Lung (tissue), 16 donors: ENCODE data around the gene TTC3. TPM values are rescaled to one million over a fixed set of nuclear protein-coding genes. Genes with fewer than 3 reads are reported as not detected.

Experiments used
- ATAC-seq: fragments of 200-7000 bp; cut with Tn5 transposase; one replicate; pipeline ENCODE4 v1.9.1; 2020; ENCODE audit warnings: moderate number of reproducible peaks; ENCODE audit not compliant: insufficient read depth, low FRiP score
- DNase-seq, 3 donors: peaks; one replicate each; pipeline ENCODE4 v3.0.0-alpha.2; 2013 to 2017
- H3K27ac ChIP-seq, 2 donors: one replicate each; pipeline ENCODE4 v1.5.1; 2013; ENCODE audit warnings: mild to moderate bottlenecking in 2 of 2, moderate library complexity in 2 of 2, control low read depth in 1 of 2, inconsistent platforms in 1 of 2, low read depth in 1 of 2, low read length in 1 of 2
- H3K27me3 ChIP-seq, 3 donors: one replicate each; pipeline ENCODE4 v1.5.1; 2013; ENCODE audit warnings: low read length in 2 of 3; ENCODE audit not compliant: control insufficient read depth in 3 of 3, insufficient read depth in 3 of 3
- H3K36me3 ChIP-seq, 4 donors: one replicate each; pipeline ENCODE4 v1.5.1; 2013; ENCODE audit warnings: low read length in 4 of 4, mild to moderate bottlenecking in 1 of 4, moderate library complexity in 1 of 4; ENCODE audit not compliant: control insufficient read depth in 4 of 4, insufficient read depth in 4 of 4
- H3K4me1 ChIP-seq, 5 donors: one replicate each; pipeline ENCODE4 v1.5.1; 2013; ENCODE audit warnings: low read length in 5 of 5, mild to moderate bottlenecking in 2 of 5, moderate library complexity in 1 of 5; ENCODE audit not compliant: control insufficient read depth in 5 of 5, insufficient read depth in 5 of 5
- H3K4me3 ChIP-seq: one replicate; pipeline ENCODE4 v1.5.1; 2013; ENCODE audit warnings: mild to moderate bottlenecking, control low read depth, moderate library complexity
- H3K9ac ChIP-seq, 2 donors: one replicate each; pipeline ENCODE4 v1.5.1; 2013; ENCODE audit warnings: low read length in 2 of 2, control low read depth in 1 of 2; ENCODE audit not compliant: insufficient read depth in 1 of 2
- H3K9me3 ChIP-seq, 4 donors: one replicate each; pipeline ENCODE4 v1.5.1; 2013; ENCODE audit warnings: low read length in 3 of 4, mild to moderate bottlenecking in 1 of 4, moderate library complexity in 1 of 4; ENCODE audit not compliant: control insufficient read depth in 4 of 4, insufficient read depth in 3 of 4
- CTCF ChIP-seq: IDR thresholded peaks from 2 replicates; pipeline ENCODE4 v1.5.1; 2012; ENCODE audit warnings: mild to moderate bottlenecking; ENCODE audit errors: control extremely low read depth, extremely low read depth
- WGBS, 2 donors: extraction: QIAGEN DNeasy Blood & Tissue Kit; methylation state at CpG; one replicate each; pipeline ENCODE4 v1.1.7; 2013; 5-methylcytosine and 5-hydroxymethylcytosine counted together
- long read RNA-seq, 5 donors: transcript quantifications; one replicate each; lab custom pipeline, GENCODE V29; 2026
- polyA plus RNA-seq, 2 donors: library from polyadenylated mRNA; stranded (reverse); fragments of 200-250 nt; gene quantifications; one replicate each; pipeline ENCODE4 v1.2.1, GENCODE V29; 2013
- total RNA-seq, 2 donors: library from RNA; depleted of rRNA in 1 of 2; stranded (reverse); fragments of >200 nt in 1 of 2; gene quantifications; one replicate each; pipeline ENCODE4 v1.2.1, GENCODE V29; 2014 to 2021
- donor health status: control.
- donor health status: control.
- donor health status: Bipolar disorder and iron deficiency.
- donor health status: healthy.
- donor health status: DM: yes; HTN: yes; CAD: no.

TTC3 gene, protein sequence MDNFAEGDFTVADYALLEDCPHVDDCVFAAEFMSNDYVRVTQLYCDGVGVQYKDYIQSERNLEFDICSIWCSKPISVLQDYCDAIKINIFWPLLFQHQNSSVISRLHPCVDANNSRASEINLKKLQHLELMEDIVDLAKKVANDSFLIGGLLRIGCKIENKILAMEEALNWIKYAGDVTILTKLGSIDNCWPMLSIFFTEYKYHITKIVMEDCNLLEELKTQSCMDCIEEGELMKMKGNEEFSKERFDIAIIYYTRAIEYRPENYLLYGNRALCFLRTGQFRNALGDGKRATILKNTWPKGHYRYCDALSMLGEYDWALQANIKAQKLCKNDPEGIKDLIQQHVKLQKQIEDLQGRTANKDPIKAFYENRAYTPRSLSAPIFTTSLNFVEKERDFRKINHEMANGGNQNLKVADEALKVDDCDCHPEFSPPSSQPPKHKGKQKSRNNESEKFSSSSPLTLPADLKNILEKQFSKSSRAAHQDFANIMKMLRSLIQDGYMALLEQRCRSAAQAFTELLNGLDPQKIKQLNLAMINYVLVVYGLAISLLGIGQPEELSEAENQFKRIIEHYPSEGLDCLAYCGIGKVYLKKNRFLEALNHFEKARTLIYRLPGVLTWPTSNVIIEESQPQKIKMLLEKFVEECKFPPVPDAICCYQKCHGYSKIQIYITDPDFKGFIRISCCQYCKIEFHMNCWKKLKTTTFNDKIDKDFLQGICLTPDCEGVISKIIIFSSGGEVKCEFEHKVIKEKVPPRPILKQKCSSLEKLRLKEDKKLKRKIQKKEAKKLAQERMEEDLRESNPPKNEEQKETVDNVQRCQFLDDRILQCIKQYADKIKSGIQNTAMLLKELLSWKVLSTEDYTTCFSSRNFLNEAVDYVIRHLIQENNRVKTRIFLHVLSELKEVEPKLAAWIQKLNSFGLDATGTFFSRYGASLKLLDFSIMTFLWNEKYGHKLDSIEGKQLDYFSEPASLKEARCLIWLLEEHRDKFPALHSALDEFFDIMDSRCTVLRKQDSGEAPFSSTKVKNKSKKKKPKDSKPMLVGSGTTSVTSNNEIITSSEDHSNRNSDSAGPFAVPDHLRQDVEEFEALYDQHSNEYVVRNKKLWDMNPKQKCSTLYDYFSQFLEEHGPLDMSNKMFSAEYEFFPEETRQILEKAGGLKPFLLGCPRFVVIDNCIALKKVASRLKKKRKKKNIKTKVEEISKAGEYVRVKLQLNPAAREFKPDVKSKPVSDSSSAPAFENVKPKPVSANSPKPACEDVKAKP (N-terminal part only)
- total RNA-seq (100 to 1,000 TPM in 1 of 2 donors, 10 to 100 TPM in 1; 77.1 to 310 TPM), polyA plus RNA-seq (10 to 100 TPM; 19.0 to 24.8 TPM)
- long read RNA-seq, donor 1, transcript TTC3-213 (5 exons, 739 nt): major isoform, 5 of 98 reads
- long read RNA-seq, donor 1, partial matches to known transcripts: 81 of 98 reads
- long read RNA-seq, donor 1, other reads (novel, unspliced or antisense): 7 of 98 reads
- long read RNA-seq, donor 2, partial matches to known transcripts: 27 of 29 reads
- long read RNA-seq, donor 2, other reads (novel, unspliced or antisense): 0 of 29 reads
- long read RNA-seq, donor 3, partial matches to known transcripts: 24 of 27 reads
- long read RNA-seq, donor 3, other reads (novel, unspliced or antisense): 0 of 27 reads
- long read RNA-seq, donor 4, transcript TTC3-213 (5 exons, 739 nt): major isoform, 5 of 49 reads
- long read RNA-seq, donor 4, partial matches to known transcripts: 42 of 49 reads
- long read RNA-seq, donor 4, other reads (novel, unspliced or antisense): 0 of 49 reads
- long read RNA-seq, donor 5, transcript TTC3-213 (5 exons, 739 nt): major isoform, 5 of 117 reads
- long read RNA-seq, donor 5, partial matches to known transcripts: 107 of 117 reads
- long read RNA-seq, donor 5, other reads (novel, unspliced or antisense): 0 of 117 reads

GRCh38 chr21:37072988-37073416, at the start of gene TTC3, which contains the start of gene PIGP:
TSS of gene TTC3 (plus strand) at chr21:37073254. CDS start at chr21:37087258, 14,004 bp downstream.
TSS of gene PIGP (minus strand) at chr21:37073071. CDS start at chr21:37072515, 556 bp downstream.
- Histone ChIP-seq H3K9ac (peak within 1 kb of the TSS; percentile 97 to 100), H3K27me3 (no peaks in the 10 kb centered on the region), H3K4me3 (peak within 1 kb of the TSS; percentile 70), H3K27ac (peak within 1 kb of the TSS; percentile 93 to 99), H3K4me1 (peaks cover 0 to 22% (median 5%) of the 10 kb centered on the region in 5 donors), H3K9me3 (peaks cover 0 to 1% (median 0%) of the 10 kb centered on the region in 4 donors), H3K36me3 (peaks cover 0 to 11% (median 3%) of the 10 kb centered on the region in 4 donors)
- WGBS, 2 donors: 0 to 1% methylated on average over 35 to 61 of the region's 61 CpGs
- peak; percentile 85 for ATAC-seq
- DNase-seq: peak; percentile 98 to 99 (median 99)
- TF ChIP-seq CTCF: no peak

DNA sequence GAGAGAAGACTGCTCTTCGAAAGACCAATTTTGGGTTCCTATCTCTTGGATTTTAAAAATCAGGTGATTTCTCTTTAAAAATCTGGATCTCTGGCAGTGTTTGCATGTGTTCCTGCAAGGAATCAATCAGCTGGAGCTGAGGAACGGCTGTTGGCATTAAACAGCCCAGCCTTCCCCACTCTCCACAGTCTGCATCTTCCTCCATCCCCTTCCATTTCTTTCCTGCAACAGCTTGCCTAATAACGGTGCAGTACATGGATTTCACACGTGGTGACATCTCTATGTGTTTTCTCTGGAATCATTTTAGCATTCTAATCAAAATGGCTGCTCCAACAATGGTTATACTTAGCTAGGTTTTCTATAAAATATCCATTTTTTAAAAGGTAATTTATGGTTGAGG, 46.6 kb upstream of the TTC3 start:
- H3K27ac ChIP-seq: no peak overlapping the region
- TF ChIP-seq CTCF: no peak
- H3K4me3 ChIP-seq: no peak overlapping the region
- 60 to 62% methylated on average over 4 of the region's 4 CpGs for WGBS, 2 donors
- no peaks in the 10 kb centered on the region for H3K36me3 ChIP-seq
- no peaks in the 10 kb centered on the region for H3K4me1 ChIP-seq
- DNase-seq (no peak), ATAC-seq (no peak)
- no peaks in the 10 kb centered on the region for H3K9me3 ChIP-seq
- no peaks in the 10 kb centered on the region for H3K27me3 ChIP-seq
- no peak overlapping the region for H3K9ac ChIP-seq

GRCh38 chr21:37028570-37028969, 44.5 kb upstream of the TTC3 start:
- no peak for TF ChIP-seq CTCF
- no peak for ATAC-seq

More at GRCh38 chr21:37028570-37028969, 44.5 kb upstream of the TTC3 start:
- no peaks in the 10 kb centered on the region for H3K36me3 ChIP-seq
- H3K9me3 ChIP-seq: no peaks in the 10 kb centered on the region
- H3K27me3 ChIP-seq: no peaks in the 10 kb centered on the region
- DNase-seq: peak in 2 of 3 donors; percentile 26 to 42
- H3K27ac ChIP-seq: no peak overlapping the region
- H3K4me3 ChIP-seq: no peak overlapping the region
- no peaks in the 10 kb centered on the region for H3K4me1 ChIP-seq
- no peak overlapping the region for H3K9ac ChIP-seq
- WGBS, 2 donors: 88 to 89% methylated on average over 4 of the region's 4 CpGs
